WTC11 (cell line): ENCODE results near the gene UBD. TPM values are rescaled to one million over a fixed set of nuclear protein-coding genes. Genes with fewer than 3 reads are reported as not detected.

Source experiments
- ATAC-seq: fragments of 200-7000 bp; cut with Tn5 transposase; 2 replicates; pipeline ENCODE4 v1.10.0; 2021; ENCODE audit warnings: mild to moderate bottlenecking, moderate library complexity
- CTCF ChIA-PET: fragments of 300-600 bp; sonication (Branson Sonifier 250); formaldehyde crosslinking; loops from one replicate; lab custom pipeline; 2021; ENCODE audit warnings: antibody characterized with exemption; lab: Charles Lee
- POLR2A ChIA-PET: fragments of 350-600 bp; sonication (Branson Sonifier 250); formaldehyde crosslinking; loops from one replicate; lab custom pipeline; 2021; ENCODE audit warnings: antibody characterized with exemption; lab: Charles Lee
- DNase-seq: peaks from one replicate; pipeline ENCODE4 v3.0.0; 2021; ENCODE audit warnings: low spot score
- H3K27ac Mint-ChIP-seq: 2 replicates; pipeline ENCODE4 v1.8.0; 2021; ENCODE audit warnings: mixed read lengths
- H3K27me3 Mint-ChIP-seq: 2 replicates; pipeline ENCODE4 v1.8.0; 2021; ENCODE audit warnings: low read depth, mild to moderate bottlenecking, moderate library complexity, mixed read lengths
- H3K36me3 Mint-ChIP-seq: 2 replicates; pipeline ENCODE4 v1.8.0; 2021; ENCODE audit warnings: mixed read lengths
- H3K4me1 Mint-ChIP-seq: 2 replicates; pipeline ENCODE4 v1.8.0; 2022; ENCODE audit warnings: mixed read lengths
- H3K4me3 Mint-ChIP-seq: 2 replicates; pipeline ENCODE4 v1.8.0; 2021; ENCODE audit warnings: mild to moderate bottlenecking, moderate library complexity, mixed read lengths
- H3K9me3 Mint-ChIP-seq: 2 replicates; pipeline ENCODE4 v1.8.0; 2021; ENCODE audit warnings: mixed read lengths
- ERG ChIP-seq: fragments of 250-450 bp; sonication (Bioruptor Pico); IDR thresholded peaks from 2 replicates; pipeline ENCODE4 v1.8.0; 2021; ENCODE audit warnings: mild to moderate bottlenecking
- GABPB1 ChIP-seq: sonication (generic); formaldehyde crosslinking; IDR thresholded peaks from 2 replicates; pipeline ENCODE4 v1.8.1; 2023; ENCODE audit warnings: mild to moderate bottlenecking, missing genetic modification reagents
- total RNA-seq: library from RNA; stranded (reverse); gene quantifications from 3 replicates; pipeline ENCODE4 v1.2.3, GENCODE V29; 2021

UBD gene
- total RNA-seq, 1 experiment from 2014 or later = 0.15 TPM

GRCh38 chr6:29505808-29506207 lies 53.7 kb downstream of the UBD start:
- no peak for TF ChIP-seq GABPB1 (CRISPR knock-in tag)
- TF ChIP-seq ERG (CRISPR knock-in tag) = no peak
- Mint-ChIP-seq H3K4me3 (no peak overlapping the region), H3K9me3 (no peaks in the 10 kb centered on the region), H3K4me1 (peaks cover 9% of the 10 kb centered on the region), H3K27me3 (peaks cover 8% of the 10 kb centered on the region; the same call in 1 of the 2 replicates), H3K27ac (no peak overlapping the region), H3K36me3 (no peaks in the 10 kb centered on the region)
- CTCF ChIA-PET = no interaction called here
- DNase-seq (no peak), ATAC-seq (no peak)
- POLR2A ChIA-PET = no interaction called here

Other genes starting within 250 kb of the UBD start
- gene OR5V1, start 190.9 kb downstream of the UBD start, total RNA-seq = not detected in 3 replicates
- gene OR12D3, start 184.4 kb downstream of the UBD start, total RNA-seq = not detected in 3 replicates
- gene OR12D2, start 164.1 kb downstream of the UBD start, total RNA-seq = not detected in 3 replicates
- not detected in 3 replicates for gene OR12D1, start 144.8 kb downstream of the UBD start, total RNA-seq
- gene OR10C1, start 120.4 kb downstream of the UBD start, total RNA-seq = not detected in 3 replicates
- not detected in 3 replicates for gene OR11A1, start 102.7 kb downstream of the UBD start, total RNA-seq
- not detected in 3 replicates for gene OR2H1, start 102.6 kb downstream of the UBD start, total RNA-seq
- not detected in 3 replicates for gene MAS1L, start 71.8 kb downstream of the UBD start, total RNA-seq
- not detected in 3 replicates for gene OR2H2, start 25.4 kb upstream of the UBD start, total RNA-seq
- 82.5 to 107 TPM (median 83.0 TPM) in 3 replicates for gene GABBR1, start 73.5 kb upstream of the UBD start, total RNA-seq
- gene MOG, start 97.4 kb upstream of the UBD start, total RNA-seq = 0.55 to 1.2 TPM (median 0.57 TPM) in 3 replicates
- gene ZFP57, start 121.4 kb upstream of the UBD start, total RNA-seq = 6.0 to 6.4 TPM (median 6.2 TPM) in 3 replicates
- gene HLA-F, start 163.7 kb upstream of the UBD start, total RNA-seq = 7.5 to 11.8 TPM (median 11.2 TPM) in 3 replicates